HEK293 (cell line): ENCODE measurements around the gene NAXE.

ENCODE experiments used
- CTCF ChIA-PET: fragments of 350-600 bp; formaldehyde crosslinking; extraction: SDS; loops from one replicate; lab custom pipeline; 2021; ENCODE audit warnings: antibody characterized with exemption; lab: Yijun Ruan, JAX
- POLR2A ChIA-PET: fragments of 300-600 bp; formaldehyde crosslinking; extraction: SDS; loops from one replicate; lab custom pipeline; 2020; ENCODE audit warnings: antibody characterized with exemption, inconsistent platforms; lab: Yijun Ruan, JAX
- H3K27ac ChIP-seq: fragments of 200-500 bp; sonication (Bioruptor generic); 2 replicates; pipeline ENCODE4 v1.5.1; 2014; ENCODE audit warnings: low read depth, low read length, control low read depth, inconsistent platforms; ENCODE audit errors: extremely low read depth
- H3K36me3 ChIP-seq, 2 experiments: fragments of 200-500 bp in 1 of 2; sonication (Bioruptor generic) in 1 of 2; 1 replicate in 1 of 2; 2 replicates in 1 of 2; pipeline ENCODE4 v1.5.1; 2014 to 2017; ENCODE audit warnings: inconsistent platforms in 2 of 2, low read length in 2 of 2; ENCODE audit not compliant: control insufficient read depth in 2 of 2, insufficient read depth in 1 of 2
- H3K4me1 ChIP-seq: fragments of 200-500 bp; sonication (Bioruptor generic); 2 replicates; pipeline ENCODE4 v1.5.1; 2014; ENCODE audit warnings: mild to moderate bottlenecking, low read length, inconsistent platforms; ENCODE audit not compliant: control insufficient read depth, insufficient read depth
- H3K4me3 ChIP-seq: 2 replicates; pipeline ENCODE4 v1.5.1; 2011; ENCODE audit warnings: low read depth, mild to moderate bottlenecking, control low read depth, low read length, moderate library complexity
- H3K9me3 ChIP-seq: fragments of 200-500 bp; sonication (Bioruptor generic); 2 replicates; pipeline ENCODE4 v1.5.1; 2014; ENCODE audit warnings: low read depth, low read length, inconsistent platforms; ENCODE audit not compliant: control insufficient read depth, insufficient read depth
- GLIS2 ChIP-seq: fragments of 450-650 bp; formaldehyde crosslinking; IDR thresholded peaks from 2 replicates; pipeline ENCODE4 v1.5.1; 2016; ENCODE audit warnings: missing biosample characterization, missing genetic modification characterization
- IKZF3 ChIP-seq: fragments of 450-650 bp; IDR thresholded peaks from 2 replicates; pipeline ENCODE4 v1.5.0; 2018; ENCODE audit warnings: missing biosample characterization, mild to moderate bottlenecking, missing genetic modification characterization, moderate library complexity
- KLF8 ChIP-seq: fragments of 450-650 bp; formaldehyde crosslinking; IDR thresholded peaks from 2 replicates; pipeline ENCODE4 v1.5.1; 2016; ENCODE audit warnings: missing biosample characterization, missing genetic modification characterization
- SP2 ChIP-seq: fragments of 450-650 bp; formaldehyde crosslinking; IDR thresholded peaks from 2 replicates; pipeline ENCODE4 v1.5.1; 2016; ENCODE audit warnings: missing biosample characterization, missing genetic modification characterization
- SP3 ChIP-seq: fragments of 450-650 bp; formaldehyde crosslinking; IDR thresholded peaks from 2 replicates; pipeline ENCODE4 v1.5.1; 2016; ENCODE audit warnings: missing biosample characterization, missing genetic modification characterization
- ZBTB21 ChIP-seq: fragments of 450-650 bp; formaldehyde crosslinking; IDR thresholded peaks from 2 replicates; pipeline ENCODE4 v1.5.1; 2017; ENCODE audit warnings: missing biosample characterization, missing genetic modification characterization
- ZBTB8A ChIP-seq: fragments of 450-650 bp; formaldehyde crosslinking; IDR thresholded peaks from 2 replicates; pipeline ENCODE4 v1.5.1; 2016; ENCODE audit warnings: missing biosample characterization, missing genetic modification characterization
- ZFHX2 ChIP-seq: fragments of 450-650 bp; formaldehyde crosslinking; conservative IDR thresholded peaks from 2 replicates; pipeline ENCODE4 v1.5.1; 2016; ENCODE audit warnings: missing biosample characterization, missing genetic modification characterization
- ZNF184 ChIP-seq: fragments of 450-650 bp; IDR thresholded peaks from 2 replicates; pipeline ENCODE4 v1.5.1; 2018; ENCODE audit warnings: missing biosample characterization, mild to moderate bottlenecking, missing genetic modification characterization
- ZNF335 ChIP-seq: fragments of 450-650 bp; formaldehyde crosslinking; conservative IDR thresholded peaks from 2 replicates; pipeline ENCODE4 v1.5.1; 2016; ENCODE audit warnings: missing biosample characterization, missing genetic modification characterization
- ZNF561 ChIP-seq: fragments of 450-650 bp; IDR thresholded peaks from 2 replicates; pipeline ENCODE4 v1.5.1; 2018; ENCODE audit warnings: missing biosample characterization, missing genetic modification characterization, borderline replicate concordance
- ZNF707 ChIP-seq: fragments of 450-650 bp; formaldehyde crosslinking; IDR thresholded peaks from 2 replicates; pipeline ENCODE4 v1.5.1; 2016; ENCODE audit warnings: missing biosample characterization, missing genetic modification characterization
- ZNF76 ChIP-seq: fragments of 450-650 bp; formaldehyde crosslinking; IDR thresholded peaks from 2 replicates; pipeline ENCODE4; 2016; ENCODE audit warnings: low read depth, missing biosample characterization, missing genetic modification characterization, borderline replicate concordance
- ZNF792 ChIP-seq: fragments of 450-650 bp; formaldehyde crosslinking; IDR thresholded peaks from 2 replicates; pipeline ENCODE4 v1.5.1; 2016; ENCODE audit warnings: missing biosample characterization, missing genetic modification characterization
- ZNF837 ChIP-seq: fragments of 450-650 bp; formaldehyde crosslinking; IDR thresholded peaks from 2 replicates; pipeline ENCODE4 v1.5.1; 2016; ENCODE audit warnings: missing biosample characterization, missing genetic modification characterization
- TF ChIP-seq, protein P1 (sequence below): fragments of 450-650 bp; formaldehyde crosslinking; IDR thresholded peaks from 2 replicates; pipeline ENCODE4 v1.5.1; 2016; ENCODE audit warnings: missing biosample characterization, missing genetic modification characterization, borderline replicate concordance
- TF ChIP-seq, protein P2 (sequence below): fragments of 450-650 bp; formaldehyde crosslinking; IDR thresholded peaks from 2 replicates; pipeline ENCODE4 v1.5.1; 2016; ENCODE audit warnings: missing biosample characterization, missing genetic modification characterization
- TF ChIP-seq, protein P3 (sequence below): fragments of 450-650 bp; formaldehyde crosslinking; IDR thresholded peaks from 2 replicates; pipeline ENCODE4 v1.5.1; 2017; ENCODE audit warnings: missing biosample characterization, mild to moderate bottlenecking, missing genetic modification characterization, moderate library complexity
- TF ChIP-seq, protein P4 (sequence below): fragments of 450-650 bp; formaldehyde crosslinking; IDR thresholded peaks from 2 replicates; pipeline ENCODE4 v1.5.1; 2016; ENCODE audit warnings: missing biosample characterization, missing genetic modification characterization
- TF ChIP-seq, protein P5 (sequence below): sonication (generic); formaldehyde crosslinking; IDR thresholded peaks from 2 replicates; pipeline ENCODE4 v1.8.1; 2022; ENCODE audit warnings: mild to moderate bottlenecking, moderate library complexity, missing genetic modification reagents
- TF ChIP-seq, protein P6 (sequence below): fragments of 450-650 bp; formaldehyde crosslinking; IDR thresholded peaks from 2 replicates; pipeline ENCODE4 v1.5.1; 2016; ENCODE audit warnings: missing biosample characterization, missing genetic modification characterization
- TF ChIP-seq, protein P7 (sequence below): fragments of 450-650 bp; formaldehyde crosslinking; IDR thresholded peaks from 2 replicates; pipeline ENCODE4 v1.5.1; 2016; ENCODE audit warnings: missing biosample characterization, missing genetic modification characterization

NAXE gene

DNA sequence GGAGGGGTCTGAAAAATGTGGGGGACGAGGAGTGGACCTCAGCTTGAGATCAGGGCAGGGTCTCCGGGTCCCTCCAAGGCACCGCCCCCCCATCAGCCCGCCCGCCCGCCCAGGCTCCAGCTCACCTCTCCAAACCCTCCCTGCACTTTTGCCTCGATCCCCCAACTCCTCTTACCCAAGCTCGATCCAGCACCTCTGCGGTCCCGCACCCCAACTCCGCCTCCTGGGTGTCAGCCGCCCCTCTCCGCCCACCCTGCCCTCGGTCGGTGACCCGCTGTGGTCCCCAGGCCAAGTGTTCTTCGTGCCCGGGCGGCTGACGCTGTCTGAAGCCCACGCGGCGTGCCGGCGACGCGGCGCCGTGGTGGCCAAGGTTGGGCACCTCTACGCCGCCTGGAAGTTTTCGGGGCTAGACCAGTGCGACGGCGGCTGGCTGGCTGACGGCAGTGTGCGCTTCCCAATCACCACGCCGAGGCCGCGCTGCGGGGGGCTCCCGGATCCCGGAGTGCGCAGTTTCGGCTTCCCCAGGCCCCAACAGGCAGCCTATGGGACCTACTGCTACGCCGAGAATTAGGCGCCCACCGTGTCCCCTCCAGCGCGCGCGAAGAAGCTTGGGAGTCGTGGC lies 33.3 kb downstream of the NAXE start:
- Histone ChIP-seq H3K36me3 (no peaks in the 10 kb centered on the region), H3K27ac (no peak overlapping the region; the same call in 1 of the 2 replicates), H3K4me1 (no peaks in the 10 kb centered on the region), H3K9me3 (no peaks in the 10 kb centered on the region), H3K4me3 (peak overlapping the region; percentile 35)
- CTCF ChIA-PET: interaction anchor here (0.5 to 14.1 kb wide), 24 partner anchors 9 to 1170 kb away, joined by 3 to 294 read pairs (median 7); partner anchors contain the start of genes BCAN and NES
- POLR2A ChIA-PET: interaction anchor here (0.6 to 2.1 kb wide), 12 partner anchors 9 to 101 kb away, joined by 3 to 11 read pairs (median 5); partner anchors contain the start of gene CRABP2
- TF ChIP-seq, protein P1, sequence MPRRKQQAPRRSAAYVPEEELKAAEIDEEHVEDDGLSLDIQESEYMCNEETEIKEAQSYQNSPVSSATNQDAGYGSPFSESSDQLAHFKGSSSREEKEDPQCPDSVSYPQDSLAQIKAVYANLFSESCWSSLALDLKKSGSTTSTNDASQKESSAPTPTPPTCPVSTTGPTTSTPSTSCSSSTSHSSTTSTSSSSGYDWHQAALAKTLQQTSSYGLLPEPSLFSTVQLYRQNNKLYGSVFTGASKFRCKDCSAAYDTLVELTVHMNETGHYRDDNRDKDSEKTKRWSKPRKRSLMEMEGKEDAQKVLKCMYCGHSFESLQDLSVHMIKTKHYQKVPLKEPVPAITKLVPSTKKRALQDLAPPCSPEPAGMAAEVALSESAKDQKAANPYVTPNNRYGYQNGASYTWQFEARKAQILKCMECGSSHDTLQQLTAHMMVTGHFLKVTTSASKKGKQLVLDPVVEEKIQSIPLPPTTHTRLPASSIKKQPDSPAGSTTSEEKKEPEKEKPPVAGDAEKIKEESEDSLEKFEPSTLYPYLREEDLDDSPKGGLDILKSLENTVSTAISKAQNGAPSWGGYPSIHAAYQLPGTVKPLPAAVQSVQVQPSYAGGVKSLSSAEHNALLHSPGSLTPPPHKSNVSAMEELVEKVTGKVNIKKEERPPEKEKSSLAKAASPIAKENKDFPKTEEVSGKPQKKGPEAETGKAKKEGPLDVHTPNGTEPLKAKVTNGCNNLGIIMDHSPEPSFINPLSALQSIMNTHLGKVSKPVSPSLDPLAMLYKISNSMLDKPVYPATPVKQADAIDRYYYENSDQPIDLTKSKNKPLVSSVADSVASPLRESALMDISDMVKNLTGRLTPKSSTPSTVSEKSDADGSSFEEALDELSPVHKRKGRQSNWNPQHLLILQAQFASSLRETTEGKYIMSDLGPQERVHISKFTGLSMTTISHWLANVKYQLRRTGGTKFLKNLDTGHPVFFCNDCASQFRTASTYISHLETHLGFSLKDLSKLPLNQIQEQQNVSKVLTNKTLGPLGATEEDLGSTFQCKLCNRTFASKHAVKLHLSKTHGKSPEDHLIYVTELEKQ (tag by site-specific recombination): no peak
- TF ChIP-seq ZNF792 (0 out of 2 replicates have a peak, but pooled peaks have one; percentile 32), ZNF335 (peak; percentile 97), ZNF561 (peak; percentile 64; the same call in 1 of the 2 replicates), ZNF76 (tag by site-specific recombination) (no peak; the same call in 1 of the 2 replicates), ZBTB8A (no peak), ZFHX2 (tag by site-specific recombination) (peak; percentile 76), GLIS2 (tag by site-specific recombination) (peak; percentile 93), ZNF184 (tag by site-specific recombination) (no peak), ZNF707 (no peak), ZNF837 (tag by site-specific recombination) (no peak), SP2 (tag by site-specific recombination) (peak; percentile 9; the same call in 1 of the 2 replicates), IKZF3 (tag by site-specific recombination) (peak; percentile 49; the same call in 1 of the 2 replicates), KLF8 (tag by site-specific recombination) (peak; percentile 40; the same call in 1 of the 2 replicates), ZBTB21 (tag by site-specific recombination) (no peak; the same call in 1 of the 2 replicates), SP3 (tag by site-specific recombination) (peak; percentile 43)
- TF ChIP-seq, protein P2, sequence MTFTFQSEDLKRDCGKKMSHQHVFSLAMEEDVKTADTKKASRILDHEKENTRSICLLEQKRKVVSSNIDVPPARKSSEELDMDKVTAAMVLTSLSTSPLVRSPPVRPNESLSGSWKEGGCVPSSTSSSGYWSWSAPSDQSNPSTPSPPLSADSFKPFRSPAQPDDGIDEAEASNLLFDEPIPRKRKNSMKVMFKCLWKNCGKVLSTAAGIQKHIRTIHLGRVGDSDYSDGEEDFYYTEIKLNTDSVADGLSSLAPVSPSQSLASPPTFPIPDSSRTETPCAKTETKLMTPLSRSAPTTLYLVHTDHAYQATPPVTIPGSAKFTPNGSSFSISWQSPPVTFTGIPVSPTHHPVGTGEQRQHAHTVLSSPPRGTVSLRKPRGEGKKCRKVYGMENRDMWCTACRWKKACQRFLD: no peak
- TF ChIP-seq, protein P3, sequence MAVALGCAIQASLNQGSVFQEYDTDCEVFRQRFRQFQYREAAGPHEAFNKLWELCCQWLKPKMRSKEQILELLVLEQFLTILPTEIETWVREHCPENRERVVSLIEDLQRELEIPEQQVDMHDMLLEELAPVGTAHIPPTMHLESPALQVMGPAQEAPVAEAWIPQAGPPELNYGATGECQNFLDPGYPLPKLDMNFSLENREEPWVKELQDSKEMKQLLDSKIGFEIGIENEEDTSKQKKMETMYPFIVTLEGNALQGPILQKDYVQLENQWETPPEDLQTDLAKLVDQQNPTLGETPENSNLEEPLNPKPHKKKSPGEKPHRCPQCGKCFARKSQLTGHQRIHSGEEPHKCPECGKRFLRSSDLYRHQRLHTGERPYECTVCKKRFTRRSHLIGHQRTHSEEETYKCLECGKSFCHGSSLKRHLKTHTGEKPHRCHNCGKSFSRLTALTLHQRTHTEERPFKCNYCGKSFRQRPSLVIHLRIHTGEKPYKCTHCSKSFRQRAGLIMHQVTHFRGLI (tag by site-specific recombination): peak; percentile 91
- TF ChIP-seq, protein P4, sequence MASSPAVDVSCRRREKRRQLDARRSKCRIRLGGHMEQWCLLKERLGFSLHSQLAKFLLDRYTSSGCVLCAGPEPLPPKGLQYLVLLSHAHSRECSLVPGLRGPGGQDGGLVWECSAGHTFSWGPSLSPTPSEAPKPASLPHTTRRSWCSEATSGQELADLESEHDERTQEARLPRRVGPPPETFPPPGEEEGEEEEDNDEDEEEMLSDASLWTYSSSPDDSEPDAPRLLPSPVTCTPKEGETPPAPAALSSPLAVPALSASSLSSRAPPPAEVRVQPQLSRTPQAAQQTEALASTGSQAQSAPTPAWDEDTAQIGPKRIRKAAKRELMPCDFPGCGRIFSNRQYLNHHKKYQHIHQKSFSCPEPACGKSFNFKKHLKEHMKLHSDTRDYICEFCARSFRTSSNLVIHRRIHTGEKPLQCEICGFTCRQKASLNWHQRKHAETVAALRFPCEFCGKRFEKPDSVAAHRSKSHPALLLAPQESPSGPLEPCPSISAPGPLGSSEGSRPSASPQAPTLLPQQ (tag by site-specific recombination): 0 out of 2 replicates have a peak, but pooled peaks have one; percentile 7
- TF ChIP-seq, protein P5, sequence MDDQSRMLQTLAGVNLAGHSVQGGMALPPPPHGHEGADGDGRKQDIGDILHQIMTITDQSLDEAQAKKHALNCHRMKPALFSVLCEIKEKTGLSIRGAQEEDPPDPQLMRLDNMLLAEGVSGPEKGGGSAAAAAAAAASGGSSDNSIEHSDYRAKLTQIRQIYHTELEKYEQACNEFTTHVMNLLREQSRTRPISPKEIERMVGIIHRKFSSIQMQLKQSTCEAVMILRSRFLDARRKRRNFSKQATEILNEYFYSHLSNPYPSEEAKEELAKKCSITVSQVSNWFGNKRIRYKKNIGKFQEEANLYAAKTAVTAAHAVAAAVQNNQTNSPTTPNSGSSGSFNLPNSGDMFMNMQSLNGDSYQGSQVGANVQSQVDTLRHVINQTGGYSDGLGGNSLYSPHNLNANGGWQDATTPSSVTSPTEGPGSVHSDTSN (CRISPR knock-in tag): no peak
- TF ChIP-seq, protein P6, sequence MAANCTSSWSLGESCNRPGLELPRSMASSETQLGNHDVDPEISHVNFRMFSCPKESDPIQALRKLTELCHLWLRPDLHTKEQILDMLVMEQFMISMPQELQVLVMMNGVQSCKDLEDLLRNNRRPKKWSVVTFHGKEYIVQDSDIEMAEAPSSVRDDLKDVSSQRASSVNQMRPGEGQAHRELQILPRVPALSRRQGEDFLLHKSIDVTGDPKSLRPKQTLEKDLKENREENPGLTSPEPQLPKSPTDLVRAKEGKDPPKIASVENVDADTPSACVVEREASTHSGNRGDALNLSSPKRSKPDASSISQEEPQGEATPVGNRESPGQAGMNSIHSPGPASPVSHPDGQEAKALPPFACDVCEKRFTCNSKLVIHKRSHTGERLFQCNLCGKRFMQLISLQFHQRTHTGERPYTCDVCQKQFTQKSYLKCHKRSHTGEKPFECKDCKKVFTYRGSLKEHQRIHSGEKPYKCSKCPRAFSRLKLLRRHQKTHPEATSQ (tag by site-specific recombination): 0 out of 2 replicates have a peak, but pooled peaks have one; percentile 49
- TF ChIP-seq, protein P7, sequence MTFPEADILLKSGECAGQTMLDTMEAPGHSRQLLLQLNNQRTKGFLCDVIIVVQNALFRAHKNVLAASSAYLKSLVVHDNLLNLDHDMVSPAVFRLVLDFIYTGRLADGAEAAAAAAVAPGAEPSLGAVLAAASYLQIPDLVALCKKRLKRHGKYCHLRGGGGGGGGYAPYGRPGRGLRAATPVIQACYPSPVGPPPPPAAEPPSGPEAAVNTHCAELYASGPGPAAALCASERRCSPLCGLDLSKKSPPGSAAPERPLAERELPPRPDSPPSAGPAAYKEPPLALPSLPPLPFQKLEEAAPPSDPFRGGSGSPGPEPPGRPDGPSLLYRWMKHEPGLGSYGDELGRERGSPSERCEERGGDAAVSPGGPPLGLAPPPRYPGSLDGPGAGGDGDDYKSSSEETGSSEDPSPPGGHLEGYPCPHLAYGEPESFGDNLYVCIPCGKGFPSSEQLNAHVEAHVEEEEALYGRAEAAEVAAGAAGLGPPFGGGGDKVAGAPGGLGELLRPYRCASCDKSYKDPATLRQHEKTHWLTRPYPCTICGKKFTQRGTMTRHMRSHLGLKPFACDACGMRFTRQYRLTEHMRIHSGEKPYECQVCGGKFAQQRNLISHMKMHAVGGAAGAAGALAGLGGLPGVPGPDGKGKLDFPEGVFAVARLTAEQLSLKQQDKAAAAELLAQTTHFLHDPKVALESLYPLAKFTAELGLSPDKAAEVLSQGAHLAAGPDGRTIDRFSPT (tag by site-specific recombination): peak; percentile 71; the same call in 1 of the 2 replicates
